IPS-15b (cell line): Measurements from ENCODE around the gene NSD1.

Experiments
- H3K27me3 ChIP-seq: one replicate; pipeline ENCODE4 v1.6.1; 2013; ENCODE audit warnings: low read length; ENCODE audit not compliant: control insufficient read depth, insufficient read depth
- H3K36me3 ChIP-seq: one replicate; pipeline ENCODE4 v1.6.1; 2013; ENCODE audit warnings: low read length; ENCODE audit not compliant: control insufficient read depth, insufficient read depth
- H3K4me1 ChIP-seq: one replicate; pipeline ENCODE4 v1.6.1; 2013; ENCODE audit warnings: mild to moderate bottlenecking, low read length; ENCODE audit not compliant: control insufficient read depth, insufficient read depth
- H3K4me3 ChIP-seq: one replicate; pipeline ENCODE4 v1.5.1; 2013; ENCODE audit warnings: low read depth, low read length
- H3K9ac ChIP-seq: one replicate; pipeline ENCODE4 v1.6.1; 2013; ENCODE audit warnings: low read depth, mild to moderate bottlenecking, low read length
- H3K9me3 ChIP-seq: one replicate; pipeline ENCODE4 v1.6.1; 2013; ENCODE audit warnings: mild to moderate bottlenecking, low read length; ENCODE audit not compliant: control insufficient read depth, insufficient read depth

Gene NSD1

GRCh38 chr5:177117441-177118045 lies 16.0 kb upstream of the NSD1 start:
- Histone ChIP-seq H3K9me3 (no peaks in the 10 kb centered on the region), H3K9ac (no peak overlapping the region), H3K4me1 (peaks cover 6% of the 10 kb centered on the region), H3K4me3 (no peak overlapping the region), H3K27me3 (no peaks in the 10 kb centered on the region), H3K36me3 (no peaks in the 10 kb centered on the region)

- Histone ChIP-seq H3K36me3 (no peaks in the 10 kb centered on the region), H3K9me3 (no peaks in the 10 kb centered on the region)
These were observed 11.0 kb upstream of the NSD1 start for GRCh38 chr5:177122566-177122965.

GRCh38 chr5:177123789-177124485 lies 9.6 kb upstream of the NSD1 start:
- Histone ChIP-seq H3K9me3 (no peaks in the 10 kb centered on the region), H3K4me1 (peaks cover 2% of the 10 kb centered on the region), H3K4me3 (no peak overlapping the region), H3K9ac (no peak overlapping the region), H3K27me3 (peaks cover 2% of the 10 kb centered on the region), H3K36me3 (no peaks in the 10 kb centered on the region)

More at GRCh38 chr5:177122566-177122965, 11.0 kb upstream of the NSD1 start:
- H3K9ac ChIP-seq, result no peak overlapping the region
- H3K4me3 ChIP-seq, result no peak overlapping the region
- no peaks in the 10 kb centered on the region for H3K27me3 ChIP-seq
- H3K4me1 ChIP-seq, result peaks cover 2% of the 10 kb centered on the region

GRCh38 chr5:177124486-177124991 lies 9.0 kb upstream of the NSD1 start:
- peak overlapping the region; percentile 24 for H3K9ac ChIP-seq
- no peak overlapping the region for H3K4me3 ChIP-seq
- H3K36me3 ChIP-seq, result no peaks in the 10 kb centered on the region

GRCh38 chr5:177126771-177127170 lies 6.8 kb upstream of the NSD1 start:
- H3K27me3 ChIP-seq, result peaks cover 3% of the 10 kb centered on the region
- H3K4me3 ChIP-seq, result no peak overlapping the region
- no peaks in the 10 kb centered on the region for H3K9me3 ChIP-seq
- no peaks in the 10 kb centered on the region for H3K36me3 ChIP-seq
- peaks cover 10% of the 10 kb centered on the region for H3K4me1 ChIP-seq
- no peak overlapping the region for H3K9ac ChIP-seq

More at GRCh38 chr5:177124486-177124991, 9.0 kb upstream of the NSD1 start:
- Histone ChIP-seq H3K9me3 (no peaks in the 10 kb centered on the region), H3K27me3 (peaks cover 3% of the 10 kb centered on the region), H3K4me1 (peaks cover 2% of the 10 kb centered on the region)

- peaks cover 10% of the 10 kb centered on the region for H3K4me1 ChIP-seq
- H3K27me3 ChIP-seq, result peaks cover 3% of the 10 kb centered on the region
- H3K9ac ChIP-seq, result no peak overlapping the region
- peaks cover 3% of the 10 kb centered on the region for H3K36me3 ChIP-seq
- H3K9me3 ChIP-seq, result no peaks in the 10 kb centered on the region
- H3K4me3 ChIP-seq, result no peak overlapping the region
These were observed 5.0 kb upstream of the NSD1 start for GRCh38 chr5:177128551-177128981.

- Histone ChIP-seq H3K36me3 (peaks cover 8% of the 10 kb centered on the region), H3K4me1 (peaks cover 15% of the 10 kb centered on the region), H3K27me3 (peaks cover 3% of the 10 kb centered on the region), H3K4me3 (no peak overlapping the region), H3K9ac (no peak overlapping the region), H3K9me3 (no peaks in the 10 kb centered on the region)
These were observed 3.2 kb upstream of the NSD1 start for GRCh38 chr5:177130211-177131018.

- no peak overlapping the region for H3K9ac ChIP-seq
- H3K4me3 ChIP-seq, result peak overlapping the region; percentile 82
These were observed 2.6 kb upstream of the NSD1 start for GRCh38 chr5:177131019-177131320.

GRCh38 chr5:177131352-177132135 lies 2.0 kb upstream of the NSD1 start:
- H3K9me3 ChIP-seq, result no peaks in the 10 kb centered on the region
- peaks cover 13% of the 10 kb centered on the region for H3K36me3 ChIP-seq
- H3K9ac ChIP-seq, result peak overlapping the region; percentile 96
- peaks cover 3% of the 10 kb centered on the region for H3K27me3 ChIP-seq
- H3K4me3 ChIP-seq, result peak overlapping the region; percentile 82
- H3K4me1 ChIP-seq, result peaks cover 24% of the 10 kb centered on the region

More at GRCh38 chr5:177131019-177131320, 2.6 kb upstream of the NSD1 start:
- peaks cover 13% of the 10 kb centered on the region for H3K36me3 ChIP-seq
- H3K9me3 ChIP-seq, result no peaks in the 10 kb centered on the region
- peaks cover 20% of the 10 kb centered on the region for H3K4me1 ChIP-seq
- H3K27me3 ChIP-seq, result peaks cover 3% of the 10 kb centered on the region

GRCh38 chr5:177132136-177133095 lies 1.2 kb upstream of the NSD1 start:
- Histone ChIP-seq H3K4me3 (peak overlapping the region; percentile 82), H3K9me3 (no peaks in the 10 kb centered on the region), H3K9ac (peak overlapping the region; percentile 98), H3K36me3 (peaks cover 13% of the 10 kb centered on the region), H3K4me1 (peaks cover 24% of the 10 kb centered on the region), H3K27me3 (peaks cover 3% of the 10 kb centered on the region)
